Cerebellar nuclear complex (tissue), 1 donor: ENCODE results near the gene PEX11B.

ENCODE experiments used
- DNase-seq, 2 experiments: peaks; one replicate each; lab custom pipeline; 2025; lab: John Stamatoyannopoulos, UW

The PEX11B gene

DNA sequence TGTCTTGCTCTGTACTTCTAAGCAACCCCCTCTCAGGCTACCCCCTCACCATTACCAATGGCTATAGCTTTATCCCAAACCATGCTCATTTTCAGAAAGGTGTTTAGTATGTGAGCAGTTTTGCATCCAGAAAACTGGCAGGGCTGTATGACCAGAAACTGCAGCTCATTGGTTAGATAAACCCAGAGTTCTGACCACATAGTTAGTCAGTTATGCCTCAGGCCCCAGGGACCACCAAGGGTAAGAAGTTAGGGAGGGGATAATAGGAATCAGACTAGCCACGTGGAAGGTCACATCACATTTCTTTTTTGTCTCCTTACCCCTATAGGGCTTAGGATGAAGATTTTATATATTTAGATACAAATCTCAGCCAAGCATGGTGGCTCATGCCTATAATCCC is 9.9 kb downstream of the PEX11B start:
- DNase-seq = no peak

DNA sequence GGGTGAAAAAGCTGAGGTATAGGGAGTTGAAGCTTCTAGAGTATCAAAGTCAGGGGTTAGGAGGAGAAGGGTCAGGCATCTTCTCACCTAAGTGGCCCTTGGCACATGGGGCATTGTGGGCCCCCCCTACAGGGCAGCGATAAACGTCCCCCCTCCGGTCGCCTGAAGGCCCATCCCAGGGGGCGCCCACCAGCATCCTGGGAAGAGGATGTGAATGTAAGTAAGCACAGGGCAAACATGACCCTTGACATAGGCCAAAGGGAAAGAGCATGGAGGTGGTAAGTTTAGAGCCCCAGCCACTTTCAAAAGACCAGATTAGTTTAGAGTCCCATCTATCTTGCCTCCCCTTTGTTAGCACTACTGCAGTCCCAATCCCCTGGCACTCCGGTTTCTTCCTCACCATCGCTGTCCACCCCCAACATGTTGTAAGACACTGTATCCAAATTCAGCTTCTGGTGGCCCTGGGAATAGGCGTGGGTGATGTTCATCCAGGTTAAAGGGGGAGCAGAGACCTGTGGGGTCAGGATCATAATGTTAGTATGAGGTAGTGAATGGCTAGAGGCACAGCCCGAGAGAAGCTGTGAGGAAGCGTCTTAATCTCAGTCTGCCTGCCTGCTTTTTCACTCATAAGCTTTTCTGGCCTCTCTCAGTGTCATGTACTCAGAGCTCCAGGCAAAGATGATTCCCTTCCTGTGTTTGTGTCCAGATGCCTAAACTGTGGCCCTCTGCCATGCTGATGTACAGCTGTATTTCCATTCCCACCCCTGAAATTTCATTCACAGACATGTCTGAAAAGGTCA is 11.4 kb downstream of the PEX11B start:
- no peak for DNase-seq

DNA sequence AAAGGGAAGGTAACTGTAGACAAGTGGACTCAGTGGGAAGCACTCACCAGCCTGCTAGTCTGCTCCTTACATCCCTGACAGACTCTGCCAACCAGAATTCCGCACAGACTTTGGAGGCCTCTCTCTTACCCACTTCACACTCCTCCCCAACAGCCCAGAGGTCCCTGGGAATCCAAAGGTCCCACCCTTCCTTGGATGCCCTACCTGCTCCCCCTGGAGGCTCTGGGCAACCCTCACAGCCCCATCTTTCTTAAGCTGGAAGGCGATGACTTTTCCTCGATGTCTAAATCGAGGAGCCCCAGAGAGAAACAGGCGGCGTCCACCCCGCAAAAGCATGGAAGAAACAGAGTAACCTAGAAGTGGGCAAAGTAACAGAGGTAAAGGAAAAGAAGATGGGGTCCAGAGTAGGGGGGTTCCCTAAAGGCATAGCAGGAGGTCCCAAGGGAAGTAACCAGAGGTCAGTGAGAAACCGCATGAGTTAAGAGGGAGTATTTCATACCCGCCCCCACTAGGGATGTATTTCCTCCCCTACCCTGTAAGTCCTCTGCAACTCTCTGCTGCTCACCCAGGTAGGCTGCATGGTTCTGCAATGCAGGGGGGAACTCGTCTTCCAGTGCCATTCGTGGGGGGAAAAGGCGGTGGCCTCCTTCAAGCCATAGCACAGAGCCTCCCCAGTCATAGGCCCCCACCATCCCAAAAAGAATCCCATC is 17.1 kb downstream of the PEX11B start:
- DNase-seq = no peak

DNA sequence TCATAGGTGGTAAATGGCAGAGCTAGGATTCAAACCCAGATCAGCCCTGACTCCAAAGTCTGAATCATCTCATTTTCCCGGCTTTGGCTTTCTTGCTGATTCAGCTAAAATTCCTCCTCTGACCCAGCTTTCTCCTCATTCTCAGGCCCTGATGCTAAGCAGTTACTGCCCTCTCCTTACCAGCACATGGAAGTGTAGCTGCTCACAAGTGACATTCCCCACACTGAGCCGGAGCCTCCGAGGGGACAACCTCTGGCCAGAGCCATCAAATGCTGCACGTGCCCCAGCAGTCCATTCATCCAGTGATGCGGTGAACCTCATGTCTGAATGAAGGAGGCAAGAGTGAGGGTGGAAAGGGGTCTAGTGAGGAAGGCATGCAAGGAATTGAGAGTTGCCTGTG is 19.8 kb downstream of the PEX11B start:
- DNase-seq = no peak

DNA sequence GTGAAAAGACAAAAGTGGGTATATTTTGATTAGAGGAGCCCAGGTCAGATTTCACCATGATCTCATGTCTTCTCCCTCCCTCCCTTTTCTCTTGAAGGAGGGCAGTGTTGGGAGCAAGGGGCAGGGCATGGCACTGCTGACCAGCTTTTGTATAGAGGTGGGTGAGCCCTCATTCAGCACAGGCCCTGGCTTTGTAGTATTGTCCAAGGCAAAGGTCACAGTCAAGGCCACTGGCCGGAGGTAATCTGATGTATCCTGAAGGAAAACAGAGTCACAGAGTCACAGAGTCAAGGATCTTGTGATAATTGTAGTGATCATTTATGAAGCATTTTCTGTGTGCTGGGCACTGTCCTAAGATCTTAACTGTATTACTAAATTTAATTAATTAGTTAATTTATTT is 20.5 kb downstream of the PEX11B start:
- no peak for DNase-seq

DNA sequence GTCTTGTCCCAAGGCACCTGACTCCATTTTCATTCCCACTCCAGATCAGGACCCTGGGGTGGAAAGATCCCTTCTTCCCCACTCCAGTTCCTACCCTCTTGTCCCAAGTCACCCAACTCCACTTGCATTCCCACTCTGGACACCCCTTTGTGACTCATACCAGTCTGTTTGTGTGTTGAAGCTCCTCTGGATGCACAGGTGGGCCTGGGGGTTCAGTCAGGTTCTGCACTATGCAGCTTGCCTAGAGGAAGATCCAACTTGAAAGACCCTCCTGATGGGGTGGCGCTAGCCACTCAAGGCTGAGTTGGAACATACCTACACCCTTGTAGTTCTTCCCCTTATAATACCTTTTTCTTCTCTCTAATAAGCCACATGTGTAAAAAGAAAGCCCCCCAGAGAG is 23.0 kb downstream of the PEX11B start:
- DNase-seq = no peak

DNA sequence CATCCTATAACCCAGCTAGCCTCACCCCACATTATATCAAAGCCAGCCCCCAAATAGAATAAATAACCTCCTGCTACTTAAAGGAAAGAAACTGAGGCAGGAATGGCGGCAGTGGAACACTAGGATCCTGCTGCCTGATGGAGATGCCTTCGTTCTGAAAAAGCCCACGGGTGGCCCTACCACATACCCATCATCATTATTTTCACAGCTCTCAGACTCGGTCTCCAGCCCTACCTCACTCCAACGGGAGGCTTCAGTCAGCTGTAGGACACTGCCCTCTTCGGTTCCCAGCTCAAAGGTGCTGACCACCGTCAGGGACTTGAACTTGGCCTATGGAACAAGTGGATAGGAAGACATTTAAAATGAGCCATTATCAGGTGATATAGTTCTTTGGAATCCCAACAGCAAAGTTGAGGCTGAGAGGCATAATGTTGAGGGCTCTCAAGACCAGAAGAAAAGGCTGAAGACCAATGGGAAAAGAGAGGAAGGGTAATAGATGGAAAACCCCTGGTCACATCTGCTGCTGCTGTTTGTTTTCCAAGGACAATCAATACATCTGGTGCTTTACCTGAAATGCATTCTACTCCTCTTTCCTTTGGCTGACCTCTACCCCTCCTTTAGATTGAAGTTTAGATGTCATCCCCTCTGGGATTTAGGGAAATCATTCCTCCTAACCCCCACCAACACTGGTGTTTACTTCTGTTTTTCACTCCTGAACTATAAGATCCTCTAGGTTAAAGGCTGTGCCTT is 25.0 kb downstream of the PEX11B start:
- no peak for DNase-seq

DNA sequence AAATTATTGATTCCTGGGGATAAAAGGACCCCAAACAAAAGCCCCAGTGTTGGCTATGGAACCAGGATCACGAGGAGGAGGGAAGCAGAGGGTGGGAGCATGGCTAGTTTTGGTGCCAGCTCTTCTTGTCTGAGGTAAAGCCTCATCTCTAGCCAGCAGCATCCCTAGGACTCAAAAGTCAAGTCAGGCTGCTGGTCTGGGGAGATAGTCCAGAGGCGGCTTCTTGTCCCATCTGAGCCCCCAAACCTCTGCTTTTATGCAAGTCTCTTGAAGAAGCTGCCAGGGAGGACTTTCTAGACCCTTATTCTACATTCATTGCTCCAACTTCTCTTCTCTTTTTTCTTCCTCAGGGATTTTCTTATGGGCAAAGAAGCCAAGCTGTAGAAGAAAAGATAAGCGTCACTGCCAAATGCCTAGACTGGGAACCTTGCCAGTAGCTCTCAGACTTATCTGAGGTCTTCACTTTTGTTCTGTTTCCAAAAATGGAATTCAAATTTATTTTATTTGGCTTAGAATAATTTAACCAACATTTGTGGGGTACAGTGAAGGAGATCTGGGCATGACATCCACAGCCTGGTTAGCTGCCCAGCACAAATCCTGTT is 25.9 kb downstream of the PEX11B start:
- DNase-seq = no peak

DNA sequence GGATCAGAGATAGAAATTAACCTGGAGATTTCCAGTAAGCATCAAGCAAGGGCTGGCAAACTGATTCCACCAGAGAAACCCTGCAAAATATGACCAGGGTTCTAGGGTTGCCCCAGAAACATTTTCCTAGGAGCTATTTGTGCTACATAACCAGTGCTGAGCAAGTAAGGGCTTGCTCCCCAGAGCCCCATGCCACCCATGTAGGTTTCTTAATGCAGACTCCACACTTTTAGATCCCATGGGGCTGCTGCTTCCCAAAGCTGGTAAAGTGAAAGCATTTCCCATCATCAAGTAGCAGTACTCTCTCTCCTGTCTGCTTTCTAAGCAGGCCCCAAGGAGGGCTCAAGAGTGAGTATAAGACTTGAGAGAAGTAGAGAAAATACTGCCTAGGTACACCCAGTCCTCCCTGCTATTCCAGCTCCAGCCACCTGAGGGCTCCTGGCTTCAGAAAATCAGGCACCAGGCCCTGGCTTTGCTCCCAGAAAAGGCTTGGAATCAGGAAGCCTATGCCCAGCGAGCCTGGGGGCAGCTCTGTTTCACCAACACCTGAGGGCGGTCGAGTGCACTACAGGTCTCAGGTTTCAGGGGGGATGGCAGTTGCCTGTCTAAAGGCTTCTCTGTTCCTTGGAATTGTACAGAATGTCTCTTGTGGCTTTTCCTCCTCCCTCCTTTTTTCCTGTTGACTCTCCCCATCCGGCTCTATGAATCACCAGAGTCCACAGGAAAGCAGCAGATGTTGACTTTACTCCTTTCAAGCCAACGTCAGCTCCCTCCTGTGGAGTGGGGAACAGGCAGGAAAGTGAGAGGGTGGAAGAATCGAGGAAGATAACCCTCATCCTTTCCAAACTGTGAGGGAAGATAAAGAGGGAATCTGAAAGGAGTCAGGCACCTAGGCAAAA is 26.7 kb downstream of the PEX11B start:
- DNase-seq = peak; percentile 75 to 91

DNA sequence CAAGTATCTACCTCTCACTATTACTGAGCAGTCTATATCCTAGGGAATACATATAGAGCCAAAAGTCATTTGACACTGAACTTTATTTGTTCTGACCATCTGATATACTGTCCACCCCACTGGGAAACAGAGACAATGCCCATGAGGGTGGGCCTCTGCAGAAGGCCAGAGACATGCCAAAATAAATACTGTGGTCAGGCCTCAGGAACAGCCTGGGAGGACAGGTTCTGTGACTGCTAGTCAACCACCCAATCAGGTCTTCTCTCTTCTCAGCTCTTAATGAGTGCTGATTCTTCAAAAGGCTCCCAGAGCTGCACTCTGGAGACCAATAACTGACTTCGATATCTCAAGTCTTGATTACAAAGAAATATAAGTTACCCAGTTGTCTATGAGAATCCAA is 27.4 kb downstream of the PEX11B start:
- DNase-seq = no peak

DNA sequence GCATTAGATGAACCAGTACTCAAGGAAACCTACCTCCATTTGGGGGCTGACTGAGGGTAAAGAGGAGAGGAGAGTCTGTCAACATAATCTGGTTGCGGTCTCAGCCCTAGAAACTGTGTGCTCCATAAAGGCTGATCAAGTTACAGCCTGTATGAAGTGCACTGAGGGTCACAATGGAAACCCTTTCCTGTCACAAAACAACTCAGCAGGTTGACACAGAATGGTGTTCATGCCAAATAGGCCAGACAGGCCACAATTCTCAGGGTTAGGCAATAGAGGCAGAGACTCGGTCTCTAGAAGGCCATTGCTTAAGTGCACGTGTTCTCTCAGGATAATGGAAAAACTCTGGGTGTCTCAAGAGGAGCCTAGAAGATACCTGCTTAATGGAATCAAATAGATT is 28.8 kb downstream of the PEX11B start:
- DNase-seq = no peak

DNA sequence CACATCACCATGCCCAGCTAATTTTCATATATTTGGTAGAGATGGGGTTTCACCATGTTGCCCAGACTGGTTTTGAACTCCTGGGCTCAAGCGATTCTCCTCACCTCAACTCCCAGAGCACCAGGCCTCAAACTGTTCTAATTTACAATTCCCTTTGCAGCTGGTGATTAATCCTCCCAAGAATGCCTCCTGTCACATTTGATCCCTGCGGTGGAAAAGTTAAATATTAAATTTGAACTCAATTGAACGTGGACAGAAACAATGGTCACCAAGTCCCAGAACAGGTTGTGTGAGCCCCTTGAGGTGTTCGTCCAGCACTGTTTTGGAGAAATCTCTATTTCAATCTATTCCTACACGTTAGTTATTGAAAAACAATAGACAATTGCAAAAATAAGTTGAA is 30.9 kb downstream of the PEX11B start:
- DNase-seq = no peak

DNA sequence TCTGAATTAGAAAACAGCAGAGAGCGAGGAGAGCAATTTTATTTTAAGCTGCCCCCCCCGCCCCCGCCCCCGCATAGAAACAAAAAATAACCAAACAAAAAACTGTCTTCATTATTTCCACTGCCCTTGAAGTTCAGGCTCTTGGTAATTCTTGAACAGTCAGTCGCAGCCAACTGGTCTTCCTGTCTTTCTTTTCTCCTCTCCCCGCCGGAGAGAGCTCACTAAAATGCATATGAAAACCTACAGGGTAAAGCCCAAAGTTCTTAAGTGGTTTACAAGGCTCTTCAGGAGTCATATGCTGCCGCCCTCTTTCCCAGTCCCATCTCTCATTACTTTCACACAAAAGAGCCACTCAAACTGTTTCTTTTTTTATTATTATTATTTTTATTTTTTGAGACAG is 31.7 kb downstream of the PEX11B start:
- no peak for DNase-seq

DNA sequence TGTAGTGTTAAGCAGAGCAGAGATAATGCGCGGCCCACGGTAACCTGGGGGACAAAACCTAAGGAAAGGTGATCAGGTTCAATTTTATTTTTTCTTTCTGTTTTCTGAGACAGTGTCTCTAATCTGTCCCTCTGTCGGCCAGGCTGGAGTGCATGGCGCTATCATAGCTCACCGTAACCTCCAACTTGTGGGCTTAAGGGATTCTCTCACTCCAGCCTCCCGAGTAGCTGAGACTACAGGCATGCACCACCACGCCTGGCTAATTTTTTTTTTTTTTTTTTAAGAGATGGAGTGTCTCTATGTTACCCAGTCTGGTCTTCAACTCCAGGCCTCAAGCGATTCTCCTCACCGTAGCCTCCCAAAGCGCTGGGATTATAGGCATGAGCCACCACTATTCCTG is 32.1 kb downstream of the PEX11B start:
- no peak for DNase-seq

DNA sequence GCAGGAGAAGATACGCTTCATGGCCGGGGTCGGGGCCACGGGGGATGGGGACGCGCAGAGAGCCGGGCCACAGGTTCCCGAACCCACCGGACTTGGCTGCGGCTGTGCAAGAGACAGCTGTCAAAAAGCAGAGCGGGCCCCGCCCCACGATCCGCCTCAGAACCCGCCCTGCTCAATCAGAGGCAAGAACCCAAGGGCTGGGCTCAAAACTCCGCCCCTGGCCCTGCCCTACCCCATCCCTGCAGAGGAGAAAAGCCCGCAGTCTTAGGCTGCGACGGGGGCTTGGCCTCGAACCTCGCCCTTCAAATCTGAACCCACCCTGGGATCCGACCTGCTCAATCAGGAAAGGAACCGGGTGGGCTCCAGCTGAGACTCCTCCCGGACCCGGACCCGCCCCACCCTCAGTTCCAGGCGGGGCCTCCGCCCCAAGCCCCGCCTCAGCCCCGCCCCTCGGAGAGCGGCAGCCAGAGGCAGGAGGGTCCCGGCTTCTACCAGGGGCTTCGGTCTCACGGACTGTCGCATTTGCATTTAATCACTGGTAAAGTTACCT is 32.7 kb downstream of the PEX11B start, which contains the start of gene ANKRD35:
ANKRD35 (minus strand) TSS at position 129 of the 550 bp plus-strand sequence; CDS start at position 21, 108 bp downstream.
- peak in 1 of 2 experiments; percentile 65 for DNase-seq

DNA sequence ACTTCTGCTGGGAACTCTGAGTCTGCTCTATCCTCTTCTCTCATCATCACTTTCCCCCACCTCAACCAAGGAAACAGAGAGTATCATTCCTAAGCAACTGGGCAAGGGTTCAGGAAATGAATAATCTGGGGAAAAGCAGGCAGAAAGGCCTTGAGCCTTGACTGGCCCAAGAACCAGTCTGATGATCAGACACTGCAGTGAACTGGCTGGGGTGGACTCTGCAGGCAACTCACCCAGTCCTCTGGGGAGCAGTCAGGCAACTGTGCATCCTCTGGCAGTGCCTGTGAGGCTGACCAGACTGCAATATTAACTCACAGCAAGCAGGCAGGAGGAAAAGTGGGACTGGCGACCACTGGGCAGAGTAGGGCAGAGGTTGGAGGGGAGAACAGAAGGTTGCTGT is 33.8 kb downstream of the PEX11B start:
- no peak for DNase-seq

DNA sequence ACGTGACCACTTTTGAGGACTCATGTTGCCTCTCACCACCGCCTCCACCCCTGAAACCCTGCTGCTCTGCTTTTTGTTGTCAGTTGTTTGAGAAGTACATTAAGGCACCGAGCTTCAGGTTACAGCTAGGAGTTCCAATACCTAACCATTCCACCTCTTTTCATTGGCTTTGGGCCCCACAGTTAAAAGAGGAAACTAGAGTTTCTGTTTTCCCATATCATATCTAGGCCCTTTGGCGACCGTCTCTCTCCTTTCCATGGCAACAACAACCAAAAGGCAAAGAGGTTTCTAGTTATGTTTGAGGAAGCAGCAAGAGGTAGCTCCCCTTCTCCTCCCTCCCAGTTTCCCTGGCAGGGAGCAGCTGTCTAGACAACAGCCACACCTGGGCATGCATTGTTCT is 38.7 kb downstream of the PEX11B start:
- DNase-seq = no peak

DNA sequence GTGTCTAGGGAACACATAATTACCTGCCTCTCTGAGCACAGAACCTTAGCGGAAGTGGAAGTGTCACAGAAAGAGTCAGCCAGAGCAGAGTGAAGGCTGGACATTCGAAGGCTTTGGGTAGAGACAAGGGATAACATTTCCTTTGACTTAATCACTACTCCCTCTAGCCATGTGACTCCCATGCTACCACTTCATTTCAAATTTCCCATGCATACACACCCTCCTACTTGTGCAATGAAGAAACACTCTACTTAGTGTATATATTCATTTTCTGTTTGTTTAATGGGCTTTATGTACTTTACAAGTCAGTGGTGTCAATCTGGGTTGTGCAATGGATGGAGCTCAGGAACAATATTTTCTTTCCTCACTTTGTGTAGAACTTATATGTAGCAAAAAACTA is 39.8 kb downstream of the PEX11B start:
- DNase-seq = no peak

DNA sequence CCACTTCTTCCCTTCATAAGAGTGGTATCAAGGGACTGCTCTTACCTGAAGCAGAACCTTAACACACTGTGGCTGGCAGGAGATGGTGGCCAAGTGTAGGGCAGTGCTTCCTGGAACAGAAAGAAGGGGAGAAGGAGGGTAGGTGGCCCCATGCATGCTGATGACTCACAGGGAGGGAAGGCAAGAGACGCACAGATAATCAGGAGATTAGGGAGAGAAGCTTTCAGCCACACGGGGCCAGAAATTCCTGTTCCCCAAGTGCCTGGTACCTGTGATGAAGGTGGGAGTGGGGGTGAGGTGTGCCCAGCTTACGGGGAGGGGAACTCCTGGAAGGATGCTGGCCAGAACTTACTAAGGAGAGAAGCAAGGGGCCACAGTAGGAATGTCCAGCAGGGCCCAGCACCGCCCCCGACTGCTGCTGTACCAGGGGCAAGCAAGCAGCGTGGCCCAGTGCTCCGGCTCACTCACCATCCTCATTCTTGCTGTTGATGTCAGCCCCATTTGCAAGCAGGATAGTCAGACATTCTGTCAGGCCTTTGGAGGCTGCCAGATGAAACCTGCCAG is 40.5 kb downstream of the PEX11B start:
- no peak for DNase-seq

DNA sequence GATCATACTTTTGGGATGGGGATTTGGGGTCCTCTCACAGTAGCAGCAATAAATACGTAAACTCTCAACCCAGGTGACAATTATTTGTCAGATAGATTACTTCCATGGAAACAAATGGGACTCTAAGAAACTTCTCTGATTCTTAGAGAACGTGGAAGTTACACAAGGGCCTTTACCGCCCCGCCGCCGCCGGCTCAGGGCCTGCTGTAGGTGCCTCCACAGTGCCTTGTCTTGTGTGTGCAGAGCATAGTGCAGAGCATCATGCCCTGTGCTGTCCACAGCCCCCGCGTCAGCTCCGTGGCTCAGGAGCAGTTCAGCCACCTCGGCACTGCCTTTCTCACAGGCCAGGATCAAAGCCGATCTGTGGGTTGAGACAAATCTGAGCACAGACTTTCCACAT is 43.9 kb downstream of the PEX11B start:
- no peak for DNase-seq
